Tibial nerve (tissue), 4 donors: Measurements from ENCODE around the gene CYP19A1. TPM values are rescaled to one million over a fixed set of nuclear protein-coding genes. Genes with fewer than 3 reads are reported as not detected.
A peak's percentile ranks its signal among the peaks of the same experiment; 100 is the strongest.

Source experiments
- DNase-seq, 2 donors: peaks; one replicate each; pipeline ENCODE4 v3.0.0-alpha.2; 2019; ENCODE audit warnings: low spot score in 2 of 2
- H3K27ac ChIP-seq, 4 donors: fragments of 200-600 bp; sonication (generic) in 3 of 4; one replicate each; pipeline ENCODE4 v1.5.1; 2017 to 2019; ENCODE audit warnings: mild to moderate bottlenecking in 1 of 4
- H3K27me3 ChIP-seq, 2 donors: fragments of 200-600 bp; sonication (generic) in 1 of 2; one replicate each; pipeline versions ENCODE4 v1.5.1 to v1.6.0; 2017 to 2019
- H3K36me3 ChIP-seq, 3 donors: fragments of 200-600 bp; sonication (generic); one replicate each; pipeline ENCODE4 v1.5.1; 2018 to 2019
- H3K4me1 ChIP-seq, 4 donors: fragments of 200-600 bp; sonication (generic) in 3 of 4; one replicate each; pipeline ENCODE4 v1.5.1; 2017 to 2019
- H3K4me3 ChIP-seq, 4 donors: fragments of 200-600 bp; sonication (generic) in 3 of 4; one replicate each; pipeline ENCODE4 v1.5.1; 2017 to 2019; ENCODE audit warnings: mild to moderate bottlenecking in 1 of 4, moderate library complexity in 1 of 4
- H3K9me3 ChIP-seq, 4 donors: fragments of 200-600 bp; sonication (generic) in 3 of 4; one replicate each; pipeline ENCODE4 v1.5.1; 2017 to 2019
- CTCF ChIP-seq, 5 experiments: fragments of 200-600 bp in 3 of 5; fragments of 450-650 bp in 2 of 5; sonication (generic) in 3 of 5; IDR thresholded peaks; one replicate each; pipeline ENCODE4 v1.5.1; 2016 to 2019; ENCODE audit warnings: antibody characterized with exemption in 5 of 5, mild to moderate bottlenecking in 3 of 5, moderate library complexity in 2 of 5
- EP300 ChIP-seq, 2 donors: sonication (generic); formaldehyde crosslinking; IDR thresholded peaks; one replicate each; pipeline ENCODE4 v1.6.1; 2017; ENCODE audit warnings: antibody characterized with exemption in 2 of 2, mild to moderate bottlenecking in 1 of 2
- POLR2A ChIP-seq, 2 donors: fragments of 450-650 bp; IDR thresholded peaks; one replicate each; pipeline ENCODE4 v1.6.1; 2017; ENCODE audit warnings: antibody characterized with exemption in 2 of 2, mild to moderate bottlenecking in 2 of 2, moderate library complexity in 2 of 2
- WGBS, 2 donors: methylation state at CpG; one replicate each; pipeline ENCODE4 v1.1.5; 2018; 5-methylcytosine and 5-hydroxymethylcytosine counted together
- total RNA-seq, 4 donors: library from RNA; depleted of rRNA; stranded (reverse); fragments of >200 nt; gene quantifications; one replicate each; pipeline ENCODE4 v1.1.0, GENCODE V29; 2016

The CYP19A1 gene
- total RNA-seq, 4 donors from 2014 or later: 6.3 to 124 (median 15.6) TPM

GRCh38 chr15:51321316-51321715 is 17.1 kb downstream of the CYP19A1 start:
- TF ChIP-seq POLR2A (IDR thresholded peaks at IDR 0.05) (no peak), EP300 (IDR thresholded peaks at IDR 0.05) (no peak), CTCF (IDR thresholded peaks at IDR 0.05) (no peak)
- H3K4me1 ChIP-seq: peaks cover 0 to 48% (median 0%) of the 10 kb centered on the region in 4 donors
- H3K4me3 ChIP-seq: no peak overlapping the region
- no peaks in the 10 kb centered on the region for H3K27me3 ChIP-seq
- WGBS, 2 donors: 70 to 83% methylated on average over 4 of the region's 4 CpGs
- H3K9me3 ChIP-seq: no peaks in the 10 kb centered on the region
- H3K27ac ChIP-seq: peak overlapping the region in 1 of 4 donors; percentile 76
- no peak for DNase-seq
- no peaks in the 10 kb centered on the region for H3K36me3 ChIP-seq

- no peaks in the 10 kb centered on the region for H3K36me3 ChIP-seq
- H3K4me1 ChIP-seq: peaks cover 0 to 48% (median 0%) of the 10 kb centered on the region in 4 donors
- no peaks in the 10 kb centered on the region for H3K9me3 ChIP-seq
- WGBS, 2 donors: 98 to 100% methylated on average over 2 of the region's 2 CpGs
- H3K27me3 ChIP-seq: no peaks in the 10 kb centered on the region
- no peak overlapping the region for H3K4me3 ChIP-seq
- TF ChIP-seq POLR2A (IDR thresholded peaks at IDR 0.05): no peak
- TF ChIP-seq EP300 (IDR thresholded peaks at IDR 0.05): no peak
- no peak for TF ChIP-seq CTCF (IDR thresholded peaks at IDR 0.05)
- no peak for DNase-seq
- H3K27ac ChIP-seq: no peak overlapping the region
Observed at GRCh38 chr15:51320843-51321242, 17.6 kb downstream of the CYP19A1 start.

- Histone ChIP-seq H3K27ac (no peak overlapping the region), H3K36me3 (no peaks in the 10 kb centered on the region), H3K4me1 (peaks cover 0 to 55% (median 0%) of the 10 kb centered on the region in 4 donors), H3K9me3 (no peaks in the 10 kb centered on the region), H3K4me3 (no peak overlapping the region), H3K27me3 (no peaks in the 10 kb centered on the region)
- no peak for TF ChIP-seq POLR2A (IDR thresholded peaks at IDR 0.05)
- no peak for TF ChIP-seq CTCF (IDR thresholded peaks at IDR 0.05)
- no peak for TF ChIP-seq EP300 (IDR thresholded peaks at IDR 0.05)
- 53 to 78% methylated on average over 2 of the region's 2 CpGs for WGBS, 2 donors
- no peak for DNase-seq
Observed at GRCh38 chr15:51319539-51319938, 18.9 kb downstream of the CYP19A1 start.

- TF ChIP-seq EP300 (IDR thresholded peaks at IDR 0.05) (no peak), POLR2A (IDR thresholded peaks at IDR 0.05) (no peak), CTCF (IDR thresholded peaks at IDR 0.05) (no peak)
- Histone ChIP-seq H3K36me3 (no peaks in the 10 kb centered on the region), H3K27me3 (no peaks in the 10 kb centered on the region), H3K27ac (peak overlapping the region in 2 of 4 donors; percentile 67 to 80), H3K4me3 (no peak overlapping the region), H3K4me1 (peaks cover 0 to 57% (median 0%) of the 10 kb centered on the region in 4 donors), H3K9me3 (no peaks in the 10 kb centered on the region)
- no peak for DNase-seq
- 39 to 42% methylated on average over 7 of the region's 7 CpGs for WGBS, 2 donors
Observed at GRCh38 chr15:51318382-51319150, 19.8 kb downstream of the CYP19A1 start.

- TF ChIP-seq CTCF (IDR thresholded peaks at IDR 0.05): no peak
- no peak for TF ChIP-seq POLR2A (IDR thresholded peaks at IDR 0.05)
- TF ChIP-seq EP300 (IDR thresholded peaks at IDR 0.05): no peak
- DNase-seq: no peak
- H3K4me1 ChIP-seq: peaks cover 0 to 52% (median 3%) of the 10 kb centered on the region in 4 donors
- no peaks in the 10 kb centered on the region for H3K36me3 ChIP-seq
- H3K27me3 ChIP-seq: no peaks in the 10 kb centered on the region
- WGBS, 2 donors: 93% methylated on average over 1 of the region's 1 CpG
- H3K9me3 ChIP-seq: no peaks in the 10 kb centered on the region
- H3K4me3 ChIP-seq: no peak overlapping the region
- H3K27ac ChIP-seq: no peak overlapping the region
Observed at GRCh38 chr15:51316636-51317035, 21.8 kb downstream of the CYP19A1 start.
